Endothelial cell of umbilical vein (primary cell): Measurements from ENCODE around the gene FAM163A. TPM values are rescaled to one million over a fixed set of nuclear protein-coding genes. Genes with fewer than 3 reads are reported as not detected.

Experiments used
- BruUV-seq: library from RNA; stranded (reverse); fragments of 400-500 nt; replicated peaks from 2 replicates; lab custom pipeline; 2021; lab: Mats Ljungman, UMichigan
- CTCF ChIA-PET: fragments of 300-600, 350-600 bp; sonication (Branson Sonifier 250); formaldehyde crosslinking; loops from one replicate; lab custom pipeline; 2021; ENCODE audit warnings: antibody characterized with exemption, inconsistent platforms; lab: Charles Lee
- POLR2A ChIA-PET: fragments of 300-600, 350-600 bp; sonication (Branson Sonifier 250); formaldehyde crosslinking; loops from one replicate; lab custom pipeline; 2021; ENCODE audit warnings: antibody characterized with exemption, inconsistent platforms; lab: Charles Lee
- DNase-seq: peaks from one replicate; pipeline ENCODE4 v3.0.0-alpha.2; 2011; ENCODE audit warnings: low read depth, low spot score
- FAIRE-seq: peaks from 2 replicates; lab custom pipeline; 2011; peaks lifted over from hg19 to GRCh38; lab: Jason Lieb, UNC
- H2AFZ ChIP-seq: 2 replicates; pipeline ENCODE4 v1.6.0; 2012; ENCODE audit warnings: low read depth, low read length, control low read depth, inconsistent platforms
- H3K27ac ChIP-seq: 2 replicates; pipeline ENCODE4 v1.5.1; 2011; ENCODE audit warnings: low read depth, mild to moderate bottlenecking, control low read depth, low read length, moderate library complexity; ENCODE audit not compliant: insufficient read depth
- H3K27me3 ChIP-seq, 2 experiments: 2 replicates each; pipeline versions ENCODE4 v1.6.0 to v1.6.1; 2011; ENCODE audit warnings: low read length in 2 of 2, mixed read lengths in 1 of 2; ENCODE audit not compliant: control insufficient read depth in 2 of 2, insufficient read depth in 2 of 2
- H3K36me3 ChIP-seq, 2 experiments: 2 replicates in 1 of 2; 3 replicates in 1 of 2; pipeline ENCODE4 v1.5.1; 2011; ENCODE audit warnings: low read length in 2 of 2, mild to moderate bottlenecking in 1 of 2, moderate library complexity in 1 of 2; ENCODE audit not compliant: control insufficient read depth in 2 of 2, insufficient read depth in 2 of 2; ENCODE audit errors: extremely low read depth in 1 of 2
- H3K4me1 ChIP-seq: 3 replicates; pipeline ENCODE4 v1.5.1; 2011; ENCODE audit warnings: mild to moderate bottlenecking, low read length; ENCODE audit not compliant: control insufficient read depth, insufficient read depth; ENCODE audit errors: extremely low read depth
- H3K4me2 ChIP-seq: 2 replicates; pipeline ENCODE4 v1.6.1; 2011; ENCODE audit warnings: low read length, control low read depth, mixed read lengths; ENCODE audit not compliant: insufficient read depth
- H3K4me3 ChIP-seq, 3 experiments: fragments of 200-600 bp in 1 of 3; sonication (generic), shearing (Covaris generic) in 1 of 3; replicated peaks in 1 of 3; 2 replicates each; pipeline ENCODE4 v1.5.1; 2011 to 2016; ENCODE audit warnings: control low read depth in 3 of 3, low read length in 3 of 3, mild to moderate bottlenecking in 2 of 3, inconsistent platforms in 1 of 3, low read depth in 1 of 3, moderate library complexity in 1 of 3; ENCODE audit not compliant: insufficient read depth in 1 of 3
- H3K79me2 ChIP-seq: 2 replicates; pipeline ENCODE4 v1.6.0; 2012; ENCODE audit warnings: low read length, inconsistent platforms; ENCODE audit not compliant: control insufficient read depth, insufficient read depth
- H3K9ac ChIP-seq: replicated peaks from 2 replicates; pipeline ENCODE3; 2011; ENCODE audit warnings: low read length, control low read depth; ENCODE audit not compliant: insufficient read depth; ENCODE audit errors: extremely low read depth
- H3K9me1 ChIP-seq: replicated peaks from 3 replicates; pipeline ENCODE4 v1.6.0; 2011; ENCODE audit warnings: mild to moderate bottlenecking, low read length; ENCODE audit not compliant: control insufficient read depth, insufficient read depth; ENCODE audit errors: extremely low read depth
- H3K9me3 ChIP-seq: replicated peaks from 2 replicates; pipeline ENCODE4 v1.5.1; 2012; ENCODE audit warnings: low read length, inconsistent platforms; ENCODE audit not compliant: control insufficient read depth, insufficient read depth
- H4K20me1 ChIP-seq: replicated peaks from 2 replicates; pipeline ENCODE3; 2011; ENCODE audit warnings: mild to moderate bottlenecking, low read length; ENCODE audit not compliant: control insufficient read depth, insufficient read depth; ENCODE audit errors: extremely low read depth
- EZH2 ChIP-seq: IDR thresholded peaks from 2 replicates; pipeline ENCODE4 v1.6.1; 2012; ENCODE audit warnings: borderline replicate concordance, low read depth, mild to moderate bottlenecking, moderate library complexity, low read length, inconsistent platforms; ENCODE audit not compliant: severe bottlenecking
- FOS ChIP-seq: IDR thresholded peaks from 2 replicates; pipeline ENCODE4 v1.6.1; 2011; ENCODE audit warnings: mild to moderate bottlenecking, low read length, moderate library complexity, borderline replicate concordance; ENCODE audit not compliant: insufficient read depth
- GATA2 ChIP-seq: IDR thresholded peaks from 2 replicates; pipeline ENCODE4 v1.7.0; 2011; ENCODE audit warnings: low read depth, mild to moderate bottlenecking, moderate library complexity, mixed read lengths, low read length; ENCODE audit not compliant: insufficient read length, insufficient read depth
- JUN ChIP-seq: IDR thresholded peaks from 2 replicates; pipeline ENCODE4 v1.6.1; 2011; ENCODE audit warnings: borderline replicate concordance, low read depth; ENCODE audit not compliant: insufficient read length, insufficient read depth
- MYC ChIP-seq: IDR thresholded peaks from one replicate; pipeline ENCODE4 v1.6.1; 2011; ENCODE audit warnings: mild to moderate bottlenecking, low read depth, low read length
- POLR2A ChIP-seq: IDR thresholded peaks from 2 replicates; pipeline ENCODE4 v1.6.1; 2012; ENCODE audit warnings: low read depth, mild to moderate bottlenecking, control low read depth, low read length
- POLR2AphosphoS5 ChIP-seq: IDR thresholded peaks from 2 replicates; pipeline ENCODE4 v1.6.1; 2012; ENCODE audit warnings: low read depth, mild to moderate bottlenecking, control low read depth, low read length, moderate library complexity; ENCODE audit not compliant: insufficient read depth
- dilution Hi-C: fragments of 300-500 bp; cut with MboI; formaldehyde crosslinking; loops from one replicate; pipeline ENCODE4 v1.15.0; 2019; ENCODE audit warnings: low sequenced_read_pairs; ENCODE audit not compliant: extremely low pct_ligation_motif_present
- intact Hi-C: fragments of 100-400 bp; cut with micrococcal nuclease; formaldehyde crosslinking; loops from one replicate; pipeline ENCODE4 v1.10.0; 2022
- polyA plus RNA-seq, 4 experiments: library from polyadenylated mRNA; depleted of rRNA in 3 of 4; stranded (reverse) in 3 of 4; unstranded in 1 of 4; fragments of >200 nt; gene quantifications; 2 replicates each; pipeline versions ENCODE4 v1.2.1 to v1.2.3, GENCODE V29; 2011 to 2012; ENCODE audit warnings: missing spikeins in 1 of 4
- total RNA-seq: library from RNA; stranded (reverse); gene quantifications from 2 replicates; pipeline ENCODE4 v1.2.3, GENCODE V29; 2021
- TF ChIP-seq, protein P1 (sequence below), 2 donors: IDR thresholded peaks; 1 replicate in 1 of 2; 2 replicates in 1 of 2; pipeline ENCODE4 v1.5.1; 2011; ENCODE audit warnings: low read length in 2 of 2, mild to moderate bottlenecking in 2 of 2, moderate library complexity in 2 of 2, control low read depth in 1 of 2, inconsistent platforms in 1 of 2, low read depth in 1 of 2; ENCODE audit not compliant: insufficient read depth in 1 of 2; ENCODE audit errors: extremely low read depth in 1 of 2
- TF ChIP-seq, protein P2 (sequence below): IDR thresholded peaks from 2 replicates; pipeline ENCODE4 v1.6.1; 2011; ENCODE audit not compliant: insufficient read depth, insufficient read length

The FAM163A gene
- total and polyA plus RNA-seq, 2 donors (not counting 3 experiments of a cell fraction or from before 2014, with no cell fraction given) = not detected

DNA sequence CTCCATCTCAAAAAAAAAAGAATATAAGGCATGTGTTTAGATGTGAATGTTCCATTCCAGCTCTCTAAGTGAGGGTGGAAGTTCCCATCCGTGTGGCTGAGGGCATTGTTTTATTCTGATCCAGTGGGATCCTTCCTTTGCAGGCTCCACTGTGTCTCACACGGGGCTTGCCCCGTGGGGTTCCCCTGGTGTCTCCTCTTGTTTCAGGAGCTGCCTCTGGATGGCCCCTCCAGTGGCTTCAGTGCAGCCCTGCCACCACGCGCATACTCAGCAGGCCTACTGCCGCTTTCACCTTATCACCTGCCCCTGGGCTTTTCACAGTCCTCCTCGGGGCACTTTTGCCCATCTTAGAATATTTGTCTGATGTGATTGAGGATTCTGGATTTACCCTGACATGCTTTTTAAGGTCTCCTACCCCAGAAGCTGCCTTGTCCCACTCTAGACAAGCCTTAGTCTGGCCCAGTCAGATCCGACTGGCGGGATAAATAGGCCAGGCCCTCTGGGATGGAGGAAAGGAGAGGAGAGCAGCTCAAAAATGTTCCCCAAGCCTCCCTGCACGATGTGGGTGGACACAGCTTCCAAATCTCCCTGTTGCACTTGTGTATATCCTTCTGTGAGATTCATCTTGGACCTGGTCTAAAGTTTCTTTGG is 55.2 kb downstream of the FAM163A start:
- CTCF ChIA-PET = interaction anchor here (0.7 to 5.8 kb wide), 5 partner anchors 11 to 92 kb away, joined by 3 to 39 read pairs (median 7); no protein-coding TSS in a partner anchor

More for the DNA sequence above, 55.2 kb downstream of the FAM163A start:
- H2AFZ ChIP-seq = no peak overlapping the region
- intact Hi-C loops = no loop called here
- peaks cover 6 to 16% of the 10 kb centered on the region in 2 experiments for H3K27me3 ChIP-seq
- no peaks in the 10 kb centered on the region for H3K9me3 ChIP-seq
- no peak overlapping the region for H3K9ac ChIP-seq
- dilution Hi-C loops = no loop called here
- no peaks in the 10 kb centered on the region for H3K9me1 ChIP-seq
- H4K20me1 ChIP-seq = no peaks in the 10 kb centered on the region
- no peaks in the 10 kb centered on the region for H3K4me1 ChIP-seq
- H3K79me2 ChIP-seq = no peaks in the 10 kb centered on the region
- FAIRE-seq (no peak), DNase-seq (no peak)
- POLR2A ChIA-PET = no interaction called here
- no peaks in the 10 kb centered on the region for H3K36me3 ChIP-seq
- no peak overlapping the region for H3K27ac ChIP-seq
- H3K4me3 ChIP-seq = no peak overlapping the region
- no TSS peak for BruUV-seq
- TF ChIP-seq GATA2 (no peak), EZH2 (no peak), JUN (no peak), POLR2AphosphoS5 (no peak), MYC (no peak), FOS (no peak), POLR2A (no peak)
- TF ChIP-seq, protein P1, sequence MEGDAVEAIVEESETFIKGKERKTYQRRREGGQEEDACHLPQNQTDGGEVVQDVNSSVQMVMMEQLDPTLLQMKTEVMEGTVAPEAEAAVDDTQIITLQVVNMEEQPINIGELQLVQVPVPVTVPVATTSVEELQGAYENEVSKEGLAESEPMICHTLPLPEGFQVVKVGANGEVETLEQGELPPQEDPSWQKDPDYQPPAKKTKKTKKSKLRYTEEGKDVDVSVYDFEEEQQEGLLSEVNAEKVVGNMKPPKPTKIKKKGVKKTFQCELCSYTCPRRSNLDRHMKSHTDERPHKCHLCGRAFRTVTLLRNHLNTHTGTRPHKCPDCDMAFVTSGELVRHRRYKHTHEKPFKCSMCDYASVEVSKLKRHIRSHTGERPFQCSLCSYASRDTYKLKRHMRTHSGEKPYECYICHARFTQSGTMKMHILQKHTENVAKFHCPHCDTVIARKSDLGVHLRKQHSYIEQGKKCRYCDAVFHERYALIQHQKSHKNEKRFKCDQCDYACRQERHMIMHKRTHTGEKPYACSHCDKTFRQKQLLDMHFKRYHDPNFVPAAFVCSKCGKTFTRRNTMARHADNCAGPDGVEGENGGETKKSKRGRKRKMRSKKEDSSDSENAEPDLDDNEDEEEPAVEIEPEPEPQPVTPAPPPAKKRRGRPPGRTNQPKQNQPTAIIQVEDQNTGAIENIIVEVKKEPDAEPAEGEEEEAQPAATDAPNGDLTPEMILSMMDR (IDR thresholded peaks at IDR 0.05; ENCODE audit: extremely low read depth in 1 of 2, insufficient read depth in 1 of 2, low read depth in 1 of 2, low read length in 2 of 2) = no peak
- TF ChIP-seq, protein P2, sequence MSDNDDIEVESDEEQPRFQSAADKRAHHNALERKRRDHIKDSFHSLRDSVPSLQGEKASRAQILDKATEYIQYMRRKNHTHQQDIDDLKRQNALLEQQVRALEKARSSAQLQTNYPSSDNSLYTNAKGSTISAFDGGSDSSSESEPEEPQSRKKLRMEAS = no peak
- no peak overlapping the region for H3K4me2 ChIP-seq
